HG02870 (cell line): ENCODE results near the gene GAB2.
A peak's percentile ranks its signal among the peaks of the same experiment; 100 is the strongest.
"Not testable (repeated sequence)": the region's sequence is repeated elsewhere in the genome, so short reads cannot be mapped to it uniquely, and the experiment has no call there.

ENCODE experiments used
- ATAC-seq: cut with Tn5 transposase; IDR thresholded peaks from one replicate; pipeline ENCODE4 v1.9.1; 2021; ENCODE audit warnings: mild to moderate bottlenecking, moderate library complexity; ENCODE audit not compliant: unreplicated experiment

Gene GAB2

GRCh38 chr11:78417175-78417887, at the start of gene GAB2:
Gene GAB2 (minus strand): TSS chr11:78417820. CDS start chr11:78417720, 100 bp downstream.
- ATAC-seq: peak; percentile 9

- ATAC-seq: no peak
Observed at GRCh38 chr11:78467370-78467769, 49.8 kb upstream of the GAB2 start.

GRCh38 chr11:78465169-78465942, 47.7 kb upstream of the GAB2 start:
- peak; percentile 99 for ATAC-seq

GRCh38 chr11:78464787-78465168, 47.2 kb upstream of the GAB2 start:
- ATAC-seq: not testable (repeated sequence)

GRCh38 chr11:78460471-78460870, 42.9 kb upstream of the GAB2 start:
- ATAC-seq: no peak

GRCh38 chr11:78459738-78460137, 42.1 kb upstream of the GAB2 start:
- no peak for ATAC-seq

GRCh38 chr11:78457448-78457847, 39.8 kb upstream of the GAB2 start:
- ATAC-seq: no peak

- peak; percentile 52 for ATAC-seq
Observed at GRCh38 chr11:78453140-78453935, 35.7 kb upstream of the GAB2 start.

GRCh38 chr11:78451371-78452150, 33.9 kb upstream of the GAB2 start:
- no peak for ATAC-seq

GRCh38 chr11:78450866-78451265, 33.2 kb upstream of the GAB2 start:
- no peak for ATAC-seq

- ATAC-seq: no peak
Observed at GRCh38 chr11:78449866-78450265, 32.2 kb upstream of the GAB2 start.

GRCh38 chr11:78446210-78446609, 28.6 kb upstream of the GAB2 start:
- ATAC-seq: no peak

GRCh38 chr11:78444726-78445125, 27.1 kb upstream of the GAB2 start:
- ATAC-seq: no peak

GRCh38 chr11:78441956-78442355, 24.3 kb upstream of the GAB2 start:
- ATAC-seq: no peak

- peak; percentile 70 for ATAC-seq
Observed at GRCh38 chr11:78438298-78438975, 20.8 kb upstream of the GAB2 start.

GRCh38 chr11:78432956-78433355, 15.3 kb upstream of the GAB2 start:
- no peak for ATAC-seq

GRCh38 chr11:78432058-78432515, 14.5 kb upstream of the GAB2 start:
- ATAC-seq: no peak

- ATAC-seq: no peak
Observed at GRCh38 chr11:78429660-78430059, 12.0 kb upstream of the GAB2 start.

- no peak for ATAC-seq
Observed at GRCh38 chr11:78429209-78429608, 11.6 kb upstream of the GAB2 start.

GRCh38 chr11:78428773-78429172, 11.2 kb upstream of the GAB2 start:
- no peak for ATAC-seq
